ENCODE results near the gene AKAP13.

GRCh38 chr15:85412066-85412465 lies 31.7 kb downstream of the AKAP13 start:
- TF ChIP-seq, protein P1, sequence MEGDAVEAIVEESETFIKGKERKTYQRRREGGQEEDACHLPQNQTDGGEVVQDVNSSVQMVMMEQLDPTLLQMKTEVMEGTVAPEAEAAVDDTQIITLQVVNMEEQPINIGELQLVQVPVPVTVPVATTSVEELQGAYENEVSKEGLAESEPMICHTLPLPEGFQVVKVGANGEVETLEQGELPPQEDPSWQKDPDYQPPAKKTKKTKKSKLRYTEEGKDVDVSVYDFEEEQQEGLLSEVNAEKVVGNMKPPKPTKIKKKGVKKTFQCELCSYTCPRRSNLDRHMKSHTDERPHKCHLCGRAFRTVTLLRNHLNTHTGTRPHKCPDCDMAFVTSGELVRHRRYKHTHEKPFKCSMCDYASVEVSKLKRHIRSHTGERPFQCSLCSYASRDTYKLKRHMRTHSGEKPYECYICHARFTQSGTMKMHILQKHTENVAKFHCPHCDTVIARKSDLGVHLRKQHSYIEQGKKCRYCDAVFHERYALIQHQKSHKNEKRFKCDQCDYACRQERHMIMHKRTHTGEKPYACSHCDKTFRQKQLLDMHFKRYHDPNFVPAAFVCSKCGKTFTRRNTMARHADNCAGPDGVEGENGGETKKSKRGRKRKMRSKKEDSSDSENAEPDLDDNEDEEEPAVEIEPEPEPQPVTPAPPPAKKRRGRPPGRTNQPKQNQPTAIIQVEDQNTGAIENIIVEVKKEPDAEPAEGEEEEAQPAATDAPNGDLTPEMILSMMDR (IDR thresholded peaks at IDR 0.05): no peak
- no peak for TF ChIP-seq POLR2A (IDR thresholded peaks at IDR 0.05)
